Measurements from ENCODE around the gene ADAMTS6.
A peak's percentile ranks its signal among the peaks of the same experiment; 100 is the strongest.
"Not testable (repeated sequence)": the region's sequence is repeated elsewhere in the genome, so short reads cannot be mapped to it uniquely, and the experiment has no call there.

ADAMTS6 gene

GRCh38 chr5:65359981-65360380, 121.7 kb downstream of the ADAMTS6 start:
- DNase-seq: no peak

- no peak for DNase-seq
Observed at GRCh38 chr5:65359569-65359968, 122.2 kb downstream of the ADAMTS6 start.

- DNase-seq: no peak
Observed at GRCh38 chr5:65356274-65356673, 125.4 kb downstream of the ADAMTS6 start.

- DNase-seq: no peak
Observed at GRCh38 chr5:65355301-65355700, 126.4 kb downstream of the ADAMTS6 start.

- DNase-seq: no peak
Observed at GRCh38 chr5:65341835-65342234, 139.9 kb downstream of the ADAMTS6 start.

GRCh38 chr5:65338606-65339151, 143.0 kb downstream of the ADAMTS6 start:
- DNase-seq: no peak

GRCh38 chr5:65334077-65334476, 147.6 kb downstream of the ADAMTS6 start:
- DNase-seq: peak; percentile 88

- no peak for DNase-seq
Observed at GRCh38 chr5:65332591-65332990, 149.1 kb downstream of the ADAMTS6 start.

GRCh38 chr5:65329266-65329665, 152.5 kb downstream of the ADAMTS6 start:
- no peak for DNase-seq

GRCh38 chr5:65327582-65327981, 154.1 kb downstream of the ADAMTS6 start:
- DNase-seq: no peak

- no peak for DNase-seq
Observed at GRCh38 chr5:65326922-65327321, 154.8 kb downstream of the ADAMTS6 start.

- no peak for DNase-seq
Observed at GRCh38 chr5:65324226-65324625, 157.5 kb downstream of the ADAMTS6 start.

GRCh38 chr5:65320704-65321103, 161.0 kb downstream of the ADAMTS6 start:
- not testable (repeated sequence) for DNase-seq

GRCh38 chr5:65320250-65320649, 161.5 kb downstream of the ADAMTS6 start:
- no peak for DNase-seq

- DNase-seq: no peak
Observed at GRCh38 chr5:65307931-65308330, 173.8 kb downstream of the ADAMTS6 start.

- DNase-seq: no peak
Observed at GRCh38 chr5:65307088-65307487, 174.6 kb downstream of the ADAMTS6 start.

- DNase-seq: no peak
Observed at GRCh38 chr5:65305913-65306312, 175.8 kb downstream of the ADAMTS6 start.

- no peak for DNase-seq
Observed at GRCh38 chr5:65299861-65300260, 181.9 kb downstream of the ADAMTS6 start.

GRCh38 chr5:65296067-65296466, 185.7 kb downstream of the ADAMTS6 start:
- no peak for DNase-seq

GRCh38 chr5:65292196-65292595, 189.5 kb downstream of the ADAMTS6 start:
- no peak for DNase-seq

- no peak for DNase-seq
Observed at GRCh38 chr5:65290677-65291076, 191.0 kb downstream of the ADAMTS6 start.

- DNase-seq: no peak
Observed at GRCh38 chr5:65288657-65289056, 193.1 kb downstream of the ADAMTS6 start.

- no peak for DNase-seq
Observed at GRCh38 chr5:65279603-65280002, 202.1 kb downstream of the ADAMTS6 start.

GRCh38 chr5:65276178-65276890, 205.4 kb downstream of the ADAMTS6 start:
- no peak for DNase-seq

- no peak for DNase-seq
Observed at GRCh38 chr5:65271906-65272305, 209.8 kb downstream of the ADAMTS6 start.

All from NCI-H187 treated with DMSO at 0.1 percent for 48 hours (cell line).